Left kidney (tissue), 2 donors: ENCODE results near the gene CLIP2. TPM values are rescaled to one million over a fixed set of nuclear protein-coding genes. Genes with fewer than 3 reads are reported as not detected.
A peak's percentile ranks its signal among the peaks of the same experiment; 100 is the strongest.
"Not testable (repeated sequence)": the region's sequence is repeated elsewhere in the genome, so short reads cannot be mapped to it uniquely, and the experiment has no call there.

Experiments
- DNase-seq: peaks from one replicate; pipeline ENCODE4 v3.0.0-alpha.2; 2013
- polyA plus RNA-seq: library from polyadenylated mRNA; unstranded; fragments of 120-200 nt; gene quantifications from one replicate; pipeline ENCODE4 v1.2.1, GENCODE V29; 2013; ENCODE audit not compliant: insufficient read length

Gene CLIP2
- polyA plus RNA-seq, 1 donor = 22.3 TPM

- peak; percentile 47 for DNase-seq
These were observed 82.5 kb downstream of the CLIP2 start for GRCh38 chr7:74371381-74372341.

- DNase-seq = peak; percentile 28
These were observed 83.4 kb downstream of the CLIP2 start for GRCh38 chr7:74372511-74373111.

GRCh38 chr7:74373536-74373935, 84.3 kb downstream of the CLIP2 start:
- no peak for DNase-seq

DNA sequence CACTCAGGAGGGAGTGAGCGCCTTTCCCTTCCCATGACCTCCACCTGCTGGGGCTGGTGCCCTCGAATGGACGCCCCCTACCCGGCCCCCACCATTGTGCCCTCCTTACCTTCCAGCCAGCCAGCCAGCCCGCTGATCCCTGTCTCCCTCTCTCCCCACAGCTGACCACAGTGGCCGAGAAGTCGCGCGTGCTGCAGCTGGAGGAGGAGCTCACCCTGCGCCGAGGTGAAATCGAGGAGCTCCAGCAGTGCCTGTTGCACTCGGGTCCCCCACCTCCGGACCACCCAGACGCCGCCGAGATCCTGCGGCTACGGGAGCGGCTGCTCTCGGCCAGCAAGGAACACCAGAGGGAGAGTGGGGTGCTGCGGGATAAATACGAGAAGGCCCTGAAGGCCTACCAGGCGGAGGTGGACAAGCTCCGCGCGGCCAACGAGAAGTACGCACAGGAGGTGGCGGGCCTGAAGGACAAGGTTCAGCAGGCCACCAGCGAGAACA, 86.6 kb downstream of the CLIP2 start:
- DNase-seq = no peak

GRCh38 chr7:74376256-74377036, 87.2 kb downstream of the CLIP2 start:
- no peak for DNase-seq

GRCh38 chr7:74379938-74380337, 90.7 kb downstream of the CLIP2 start:
- DNase-seq = no peak

DNA sequence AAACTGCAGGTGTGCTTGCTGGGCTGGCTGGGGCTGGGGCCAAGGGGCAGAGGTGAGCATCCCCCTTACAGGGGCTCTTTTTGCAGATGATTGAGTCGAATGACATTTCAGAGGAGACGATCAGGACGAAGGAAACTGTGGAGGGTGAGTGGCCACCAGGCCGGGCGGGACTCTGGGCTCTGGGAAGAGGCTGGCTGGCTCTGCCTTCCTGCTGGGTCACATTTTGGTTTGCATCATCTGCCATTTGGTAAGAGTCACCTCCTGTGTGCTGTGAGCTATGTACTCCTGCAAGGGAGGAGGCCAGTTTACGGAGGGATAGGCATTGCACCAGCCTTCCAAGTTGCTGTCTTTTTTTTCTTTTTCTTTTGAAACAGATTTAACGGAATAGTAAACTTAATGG, 91.5 kb downstream of the CLIP2 start:
- DNase-seq = no peak

DNA sequence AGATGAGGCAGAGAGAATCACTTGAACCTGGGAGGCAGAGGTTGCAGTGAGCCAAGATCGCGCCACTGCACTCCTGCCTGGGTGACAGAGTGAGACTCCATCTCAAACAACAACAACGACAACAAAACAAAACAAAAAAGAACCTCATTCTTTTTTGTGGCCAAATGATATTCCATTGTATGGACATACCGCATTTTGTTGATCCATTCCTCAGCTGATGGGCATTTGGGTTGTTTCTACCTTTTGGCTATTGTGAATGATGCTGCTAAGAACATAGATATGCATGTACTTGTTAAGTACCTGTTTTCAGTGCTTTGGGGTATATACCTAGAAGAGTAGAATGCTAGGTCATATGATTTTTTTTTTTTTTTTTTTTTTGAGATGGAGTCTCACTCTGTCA, 94.9 kb downstream of the CLIP2 start:
- DNase-seq = not testable (repeated sequence)

DNA sequence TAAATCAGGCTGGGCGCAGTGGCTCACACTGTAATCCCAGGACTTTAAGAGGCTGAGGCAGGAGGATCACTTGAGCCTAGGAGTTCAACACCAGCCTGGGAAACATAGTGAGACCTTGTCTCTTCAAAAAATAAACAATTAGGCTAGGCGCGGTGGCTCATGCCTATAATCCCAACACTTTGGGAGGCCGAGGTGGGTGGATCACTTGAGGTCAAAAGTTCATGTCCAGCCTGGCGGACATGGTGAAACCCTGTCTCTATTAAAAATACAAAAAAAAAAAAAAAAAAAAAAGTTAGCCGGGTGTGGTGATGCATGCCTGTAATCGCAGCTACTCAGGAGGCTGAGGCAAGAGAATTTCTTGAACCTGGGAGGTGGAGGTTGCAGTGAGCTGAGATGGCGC, 95.6 kb downstream of the CLIP2 start:
- not testable (repeated sequence) for DNase-seq

DNA sequence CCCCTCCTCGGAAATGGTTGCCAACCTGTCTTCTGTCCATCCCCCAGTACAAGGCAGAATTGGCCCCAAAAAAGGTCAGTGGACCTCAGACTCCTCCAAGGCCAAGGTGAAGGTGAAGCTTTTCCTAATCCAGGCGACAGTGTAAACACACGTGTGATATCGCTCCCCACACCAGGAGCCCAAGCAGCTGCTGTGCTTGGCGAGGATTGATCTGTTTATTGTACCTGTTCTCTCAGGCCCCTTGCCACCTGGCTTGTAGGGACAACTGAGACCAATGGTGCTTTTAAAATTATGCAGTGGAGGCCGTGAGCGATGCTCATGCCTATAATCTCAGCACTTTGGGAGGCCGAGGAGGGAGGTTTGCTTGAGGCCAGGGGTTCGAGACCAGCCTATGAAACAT, 98.4 kb downstream of the CLIP2 start:
- no peak for DNase-seq

GRCh38 chr7:74388880-74389415, 99.7 kb downstream of the CLIP2 start:
- no peak for DNase-seq

GRCh38 chr7:74393722-74394121, 104.5 kb downstream of the CLIP2 start:
- DNase-seq = not testable (repeated sequence)

DNA sequence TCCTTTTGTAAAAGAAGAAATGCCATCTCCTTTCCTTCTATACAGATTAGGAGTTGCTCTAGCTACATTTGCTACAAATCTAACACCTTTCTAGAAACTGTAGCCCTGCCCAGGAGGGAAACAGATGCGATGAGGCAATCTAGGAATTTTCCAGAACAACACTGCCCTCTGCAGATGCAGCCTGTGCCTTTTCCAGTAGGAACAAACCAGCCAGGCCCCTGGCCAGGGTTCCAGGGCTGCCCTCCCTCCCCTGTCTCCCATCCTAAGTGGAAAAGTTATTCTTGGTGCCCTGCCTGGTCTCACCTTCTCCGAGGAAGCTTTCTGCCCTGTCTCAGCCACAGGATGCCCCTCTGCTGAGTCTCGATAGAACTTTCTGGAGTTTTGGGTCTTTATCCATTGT, 105.4 kb downstream of the CLIP2 start:
- DNase-seq = not testable (repeated sequence)

- DNase-seq = no peak
These were observed 106.6 kb downstream of the CLIP2 start for GRCh38 chr7:74395745-74396311.

- DNase-seq = no peak
These were observed 107.8 kb downstream of the CLIP2 start for GRCh38 chr7:74396993-74397392.

- DNase-seq = no peak
These were observed 109.2 kb downstream of the CLIP2 start for GRCh38 chr7:74398426-74398825.

DNA sequence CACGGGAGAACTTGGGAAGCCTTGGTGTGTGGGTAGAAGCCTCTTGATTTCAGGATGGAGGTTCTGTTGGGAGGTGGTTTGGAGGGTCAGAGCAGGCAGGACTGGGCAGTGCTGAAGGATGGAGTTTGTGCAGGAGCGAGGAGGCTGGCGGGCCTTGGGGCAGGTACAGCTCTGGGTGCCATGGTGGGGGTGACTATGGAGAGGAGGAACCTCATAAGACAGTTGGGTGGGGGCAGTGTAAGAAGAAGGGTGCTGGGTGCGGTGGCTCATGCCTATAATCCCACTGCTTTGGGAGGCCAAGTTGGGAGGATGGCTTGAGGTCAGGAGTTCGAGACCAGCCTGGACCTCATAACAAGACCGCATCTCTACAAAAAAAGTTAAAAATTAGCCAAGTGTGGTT, 109.8 kb downstream of the CLIP2 start:
- DNase-seq = no peak

GRCh38 chr7:74400420-74401136, 111.4 kb downstream of the CLIP2 start:
- no peak for DNase-seq

DNA sequence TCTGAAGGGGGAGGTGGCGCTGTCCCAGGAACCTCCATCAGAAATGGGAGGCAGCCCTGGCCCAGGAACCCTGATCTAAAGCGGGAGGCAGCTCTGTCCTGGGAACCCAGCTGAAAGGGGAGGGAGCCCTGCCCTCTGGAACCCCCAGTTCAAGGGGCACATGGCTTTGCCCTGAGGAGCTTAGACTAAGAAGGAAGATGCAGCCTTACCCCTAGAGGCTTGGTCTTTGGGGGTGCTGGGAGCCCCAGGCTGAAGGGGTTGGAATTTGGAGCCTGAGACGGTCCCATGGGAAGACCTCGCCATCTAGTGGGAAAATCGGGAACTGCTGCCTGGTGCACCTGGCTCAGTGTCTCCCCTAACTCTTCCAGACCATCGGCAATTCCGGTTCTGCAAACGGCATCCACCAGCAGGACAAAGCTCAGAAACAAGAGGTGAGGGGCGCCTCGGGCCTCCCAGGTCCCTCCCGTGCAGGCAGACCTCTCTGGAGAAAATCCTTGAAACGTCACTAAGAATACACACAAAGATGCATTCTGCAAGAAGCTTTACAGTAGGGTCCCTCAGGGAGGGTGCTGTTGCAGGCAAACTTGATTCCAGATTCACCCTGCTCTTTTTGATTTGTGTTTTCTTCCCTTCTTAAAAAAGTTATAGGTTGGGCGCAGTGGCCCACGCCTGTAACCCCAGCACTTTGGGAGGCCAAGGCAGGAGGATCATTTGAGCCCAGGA, 112.1 kb downstream of the CLIP2 start:
- peak; percentile 49 for DNase-seq

DNA sequence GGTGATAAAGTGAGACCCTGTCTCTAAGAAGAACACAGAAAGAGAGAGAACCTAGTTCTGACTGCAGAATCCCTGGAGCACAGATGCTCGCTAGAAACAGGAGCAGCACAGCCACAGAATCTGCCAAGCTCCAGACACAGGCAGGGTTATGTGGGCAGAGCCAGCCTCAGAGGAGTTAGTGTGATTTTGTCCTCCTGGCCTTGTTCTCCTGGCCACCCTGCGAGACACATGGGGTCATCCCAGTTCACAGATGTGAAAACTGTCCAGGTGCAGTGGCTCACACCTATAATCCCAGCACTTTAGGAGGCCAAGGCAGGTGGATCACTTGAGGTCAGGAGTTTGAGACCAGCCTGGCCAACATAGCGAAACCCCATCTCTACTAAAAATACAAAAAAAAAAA, 113.5 kb downstream of the CLIP2 start:
- not testable (repeated sequence) for DNase-seq
